GM12878 (cell line): ENCODE measurements around the gene ECSIT. TPM values are rescaled to one million over a fixed set of nuclear protein-coding genes. Genes with fewer than 3 reads are reported as not detected.
A peak's percentile ranks its signal among the peaks of the same experiment; 100 is the strongest.

Source experiments
- ATF3 ChIP-seq: IDR thresholded peaks from 2 replicates; pipeline ENCODE4 v1.6.1; 2011; ENCODE audit warnings: low read depth, mild to moderate bottlenecking, low read length, moderate library complexity, borderline replicate concordance; ENCODE audit errors: extremely low read depth
- ATF7 ChIP-seq: fragments of 450-650 bp; IDR thresholded peaks from 2 replicates; pipeline ENCODE4 v1.6.1; 2016; ENCODE audit warnings: low read depth, mild to moderate bottlenecking
- BCL3 ChIP-seq: IDR thresholded peaks from 2 replicates; pipeline ENCODE4 v1.6.1; 2011; ENCODE audit warnings: borderline replicate concordance, low read depth, mild to moderate bottlenecking, moderate library complexity, low read length; ENCODE audit not compliant: insufficient read depth, poor library complexity, severe bottlenecking
- CBX5 ChIP-seq: sonication (generic); IDR thresholded peaks from 2 replicates; pipeline ENCODE4 v1.6.1; 2016; ENCODE audit warnings: low read depth, moderate library complexity, mild to moderate bottlenecking, inconsistent platforms
- DPF2 ChIP-seq: fragments of 450-650 bp; IDR thresholded peaks from 2 replicates; pipeline ENCODE4 v1.6.1; 2017; ENCODE audit warnings: mild to moderate bottlenecking
- E2F8 ChIP-seq: fragments of 450-650 bp; IDR thresholded peaks from 2 replicates; pipeline ENCODE4 v1.6.1; 2018; ENCODE audit warnings: mild to moderate bottlenecking, low read depth, moderate library complexity; ENCODE audit not compliant: partially characterized antibody
- IKZF2 ChIP-seq, 2 experiments: fragments of 450-650 bp; IDR thresholded peaks; 2 replicates each; pipeline ENCODE4 v1.6.1; 2017; ENCODE audit warnings: mild to moderate bottlenecking in 2 of 2, moderate library complexity in 2 of 2
- JUNB ChIP-seq: IDR thresholded peaks from 2 replicates; pipeline ENCODE4 v1.6.1; 2016; ENCODE audit warnings: antibody characterized with exemption, mild to moderate bottlenecking
- KDM1A ChIP-seq: fragments of 200-600 bp; sonication (generic); IDR thresholded peaks from 2 replicates; pipeline ENCODE4 v1.6.1; 2016; ENCODE audit warnings: borderline replicate concordance
- MEF2B ChIP-seq: fragments of 450-650 bp; IDR thresholded peaks from 2 replicates; pipeline ENCODE4 v1.6.1; 2018; ENCODE audit warnings: mild to moderate bottlenecking, moderate library complexity; ENCODE audit not compliant: partially characterized antibody, poor library complexity, severe bottlenecking
- NR2F1 ChIP-seq: fragments of 450-650 bp; conservative IDR thresholded peaks from 2 replicates; pipeline ENCODE4 v1.6.1; 2017; ENCODE audit warnings: mild to moderate bottlenecking
- PAX5 ChIP-seq: IDR thresholded peaks from 2 replicates; pipeline ENCODE4 v1.6.1; 2011; ENCODE audit warnings: low read depth, low read length, borderline replicate concordance
- RAD21 ChIP-seq: IDR thresholded peaks from 2 replicates; pipeline ENCODE4 v1.6.1; 2011; ENCODE audit warnings: mild to moderate bottlenecking, low read depth, low read length, moderate library complexity; ENCODE audit not compliant: insufficient read depth
- RCOR1 ChIP-seq: conservative IDR thresholded peaks from 2 replicates; pipeline ENCODE4 v1.6.1; 2012; ENCODE audit warnings: low read depth, low read length, improper control_type of control experiment
- RELA ChIP-seq: fragments of 450-650 bp; IDR thresholded peaks from 2 replicates; pipeline ENCODE4 v1.8.0; 2014; ENCODE audit warnings: borderline replicate concordance; ENCODE audit not compliant: partially characterized antibody
- RUNX3 ChIP-seq: IDR thresholded peaks from 2 replicates; pipeline ENCODE4 v1.6.1; 2012; ENCODE audit warnings: low read length, inconsistent platforms
- SIN3A ChIP-seq: IDR thresholded peaks from 2 replicates; pipeline ENCODE4 v1.6.1; 2012; ENCODE audit warnings: low read depth, low read length, improper control_type of control experiment
- SIX5 ChIP-seq: IDR thresholded peaks from 2 replicates; pipeline ENCODE4 v1.6.1; 2011; ENCODE audit warnings: mild to moderate bottlenecking, low read depth, low read length, moderate library complexity; ENCODE audit not compliant: severe bottlenecking
- TAF1 ChIP-seq: IDR thresholded peaks from 2 replicates; pipeline ENCODE4 v1.6.1; 2011; ENCODE audit warnings: mild to moderate bottlenecking, low read depth, low read length, borderline replicate concordance
- ZNF384 ChIP-seq: IDR thresholded peaks from 2 replicates; pipeline ENCODE4 v1.6.1; 2012; ENCODE audit warnings: low read depth, mild to moderate bottlenecking, low read length, improper control_type of control experiment, borderline replicate concordance
- ZNF592 ChIP-seq: fragments of 450-650 bp; IDR thresholded peaks from 2 replicates; pipeline ENCODE4 v1.6.1; 2017; ENCODE audit warnings: mild to moderate bottlenecking, moderate library complexity
- ZNF622 ChIP-seq: fragments of 450-650 bp; IDR thresholded peaks from 2 replicates; pipeline ENCODE4 v1.6.1; 2017; ENCODE audit warnings: mild to moderate bottlenecking, inconsistent platforms
- polyA plus RNA-seq, 11 experiments: library from polyadenylated mRNA; depleted of rRNA in 4 of 11; unstranded in 6 of 11; stranded (reverse) in 5 of 11; fragments of >200 nt; fragmentation: Nextera tagmentation in 4 of 11; fragmentation: Illumina TruSeq in 1 of 11; extraction: Ambion mirVana in 4 of 11; extraction: Trizol in 1 of 11; gene quantifications; 1 replicate in 1 of 11; 2 replicates in 10 of 11; pipeline versions ENCODE4 v1.2.1 to v1.2.3, GENCODE V29; 2011 to 2016; ENCODE audit warnings: inconsistent platforms in 2 of 11, missing spikeins in 2 of 11, low read depth in 1 of 11
- total RNA-seq, 4 experiments: library from RNA; depleted of rRNA in 3 of 4; stranded (reverse); fragments of >200 nt in 3 of 4; fragmentation: Illumina TruSeq in 1 of 4; extraction: Trizol in 1 of 4; gene quantifications; 2 replicates each; pipeline versions ENCODE4 v1.2.1 to v1.2.3, GENCODE V29; 2013 to 2021

Gene ECSIT
- total and polyA plus RNA-seq, 10 of the 15 experiments (the other 5 are each of a cell fraction or from before 2014, with no cell fraction given): 1.0 to 59.6 (median 41.3) TPM

- TF ChIP-seq ATF3: no peak
- peak; percentile 42; the same call in 1 of the 2 replicates for TF ChIP-seq DPF2
- TF ChIP-seq SIN3A: peak; percentile 98
- TF ChIP-seq MEF2B: no peak
- TF ChIP-seq RAD21: no peak
- peak in 1 of 2 experiments; percentile 16; a peak in 1 of 4 replicates for TF ChIP-seq IKZF2 (IDR thresholded peaks at IDR 0.05)
- peak; percentile 53 for TF ChIP-seq SIX5
- TF ChIP-seq RUNX3: no peak
- no peak for TF ChIP-seq BCL3
- 0 out of 2 replicates have a peak, but pooled peaks have one; percentile 15 for TF ChIP-seq TAF1
- TF ChIP-seq RCOR1: 0 out of 2 replicates have a peak, but pooled peaks have one; percentile 49
- TF ChIP-seq ZNF384: no peak
- TF ChIP-seq ZNF592: no peak
- TF ChIP-seq CBX5: no peak
- peak; percentile 49 for TF ChIP-seq RELA
- TF ChIP-seq PAX5: peak; percentile 62; the same call in 1 of the 2 replicates
- TF ChIP-seq ATF7: no peak
- no peak for TF ChIP-seq E2F8
- no peak for TF ChIP-seq JUNB
- peak; percentile 98 for TF ChIP-seq NR2F1
- no peak for TF ChIP-seq KDM1A
- no peak for TF ChIP-seq ZNF622
Measured at GRCh38 chr19:11528551-11529341, at the start of gene ECSIT (continued).
